Esophagus squamous epithelium (tissue), 5 donors: ENCODE results near the gene CNTNAP5. TPM values are rescaled to one million over a fixed set of nuclear protein-coding genes. Genes with fewer than 3 reads are reported as not detected.

Experiments
- DNase-seq: peaks from one replicate; lab custom pipeline; 2025; lab: John Stamatoyannopoulos, UW
- H3K27ac ChIP-seq, 4 donors: fragments of 200-600 bp; sonication (generic); one replicate each; pipeline ENCODE4 v1.5.1; 2016 to 2019; ENCODE audit warnings: mild to moderate bottlenecking in 1 of 4
- H3K27me3 ChIP-seq, 4 donors: fragments of 200-600 bp; sonication (generic); 1 replicate in 3 of 4; 2 replicates in 1 of 4; pipeline versions ENCODE4 v1.5.1 to v1.6.0; 2017 to 2021; ENCODE audit warnings: antibody characterized with exemption in 1 of 4
- H3K36me3 ChIP-seq, 3 donors: fragments of 200-600 bp; sonication (generic); one replicate each; pipeline ENCODE4 v1.5.1; 2016 to 2019
- H3K4me1 ChIP-seq, 3 donors: fragments of 200-600 bp; sonication (generic); one replicate each; pipeline ENCODE4 v1.5.1; 2017 to 2019
- H3K4me3 ChIP-seq, 4 donors: fragments of 200-600 bp; sonication (generic); 1 replicate in 3 of 4; 2 replicates in 1 of 4; pipeline ENCODE4 v1.5.1; 2016 to 2019; ENCODE audit warnings: mild to moderate bottlenecking in 2 of 4, moderate library complexity in 1 of 4
- H3K9me3 ChIP-seq, 3 donors: fragments of 200-600 bp; sonication (generic); one replicate each; pipeline ENCODE4 v1.5.1; 2016 to 2019
- POLR2A ChIP-seq, 4 donors: fragments of 450-650 bp; IDR thresholded peaks; one replicate each; pipeline ENCODE4 v1.6.1; 2017; ENCODE audit warnings: antibody characterized with exemption in 4 of 4, mild to moderate bottlenecking in 4 of 4, moderate library complexity in 3 of 4
- WGBS, 2 donors: methylation state at CpG; one replicate each; pipeline ENCODE4 v1.1.5; 2018; 5-methylcytosine and 5-hydroxymethylcytosine counted together
- intact Hi-C: fragments of 100-400 bp; cut with DNase I; formaldehyde crosslinking; loops from one replicate; pipeline ENCODE4 v1.15.0; 2022
- total RNA-seq, 4 donors: library from RNA; depleted of rRNA; stranded (reverse); fragments of >200 nt; gene quantifications; one replicate each; pipeline ENCODE4 v1.1.0, GENCODE V29; 2016
- TF ChIP-seq, protein P1 (sequence below), 6 experiments: fragments of 450-650 bp in 4 of 6; fragments of 200-600 bp in 2 of 6; sonication (generic) in 2 of 6; IDR thresholded peaks; one replicate each; pipeline ENCODE4 v1.5.1; 2016 to 2019; ENCODE audit warnings: antibody characterized with exemption in 6 of 6, mild to moderate bottlenecking in 4 of 6, moderate library complexity in 4 of 6
- donor health status: DM: yes; HTN: yes; CAD: no.

The CNTNAP5 gene
- total RNA-seq, 4 donors from 2014 or later: not detected

GRCh38 chr2:124018890-124019289 is 6.2 kb upstream of the CNTNAP5 start:
- H3K4me1 ChIP-seq: no peaks in the 10 kb centered on the region
- TF ChIP-seq POLR2A (IDR thresholded peaks at IDR 0.05): no peak
- TF ChIP-seq, protein P1, sequence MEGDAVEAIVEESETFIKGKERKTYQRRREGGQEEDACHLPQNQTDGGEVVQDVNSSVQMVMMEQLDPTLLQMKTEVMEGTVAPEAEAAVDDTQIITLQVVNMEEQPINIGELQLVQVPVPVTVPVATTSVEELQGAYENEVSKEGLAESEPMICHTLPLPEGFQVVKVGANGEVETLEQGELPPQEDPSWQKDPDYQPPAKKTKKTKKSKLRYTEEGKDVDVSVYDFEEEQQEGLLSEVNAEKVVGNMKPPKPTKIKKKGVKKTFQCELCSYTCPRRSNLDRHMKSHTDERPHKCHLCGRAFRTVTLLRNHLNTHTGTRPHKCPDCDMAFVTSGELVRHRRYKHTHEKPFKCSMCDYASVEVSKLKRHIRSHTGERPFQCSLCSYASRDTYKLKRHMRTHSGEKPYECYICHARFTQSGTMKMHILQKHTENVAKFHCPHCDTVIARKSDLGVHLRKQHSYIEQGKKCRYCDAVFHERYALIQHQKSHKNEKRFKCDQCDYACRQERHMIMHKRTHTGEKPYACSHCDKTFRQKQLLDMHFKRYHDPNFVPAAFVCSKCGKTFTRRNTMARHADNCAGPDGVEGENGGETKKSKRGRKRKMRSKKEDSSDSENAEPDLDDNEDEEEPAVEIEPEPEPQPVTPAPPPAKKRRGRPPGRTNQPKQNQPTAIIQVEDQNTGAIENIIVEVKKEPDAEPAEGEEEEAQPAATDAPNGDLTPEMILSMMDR (IDR thresholded peaks at IDR 0.05): no peak
- H3K36me3 ChIP-seq: no peaks in the 10 kb centered on the region
- no peak for DNase-seq
- no peak overlapping the region for H3K27ac ChIP-seq
- intact Hi-C loops: no loop called here
- H3K9me3 ChIP-seq: no peaks in the 10 kb centered on the region
- H3K4me3 ChIP-seq: no peak overlapping the region
- peaks cover 0 to 5% (median 0%) of the 10 kb centered on the region in 4 donors for H3K27me3 ChIP-seq

- Histone ChIP-seq H3K4me3 (peak overlapping the region in 1 of 4 donors; percentile 29), H3K9me3 (no peaks in the 10 kb centered on the region), H3K36me3 (no peaks in the 10 kb centered on the region), H3K27ac (no peak overlapping the region), H3K4me1 (peaks cover 0 to 11% (median 0%) of the 10 kb centered on the region in 3 donors), H3K27me3 (peaks cover 0 to 36% (median 3%) of the 10 kb centered on the region in 4 donors)
- intact Hi-C loops: no loop called here
- WGBS, 2 donors: 8 to 19% methylated on average over 20 to 29 of the region's 36 CpGs
- no peak for DNase-seq
- TF ChIP-seq, protein P1 (IDR thresholded peaks at IDR 0.05): no peak
- TF ChIP-seq POLR2A (IDR thresholded peaks at IDR 0.05): no peak
Observed at GRCh38 chr2:124024561-124025170, 421 bp upstream of the CNTNAP5 start.

DNA sequence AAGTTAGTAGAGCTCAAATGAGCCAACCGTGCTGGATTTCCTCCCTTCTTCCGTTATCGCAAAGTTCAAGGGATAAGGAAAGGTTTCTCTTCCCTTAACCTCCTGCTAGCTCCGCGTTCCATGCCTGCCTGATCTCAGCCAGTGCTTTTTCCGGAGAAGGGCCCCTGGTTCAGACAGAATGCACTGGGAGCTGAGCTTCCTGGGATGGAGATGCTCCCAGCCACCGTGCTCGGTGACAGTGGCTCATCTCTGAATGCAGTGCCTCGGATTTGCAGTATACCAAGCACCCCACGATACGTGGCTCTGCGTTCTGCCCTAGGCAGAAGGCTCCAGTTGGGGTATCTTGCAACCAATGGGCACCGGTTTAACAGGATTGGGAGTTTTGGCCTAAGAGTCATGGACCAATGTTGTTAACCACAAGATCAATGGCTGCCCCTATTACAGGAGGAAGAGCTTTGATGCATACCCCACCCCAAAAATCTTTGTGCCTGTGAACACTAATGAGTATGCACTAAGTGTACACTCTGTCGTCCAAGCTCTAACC is 876 bp downstream of the CNTNAP5 start:
- no peak for TF ChIP-seq POLR2A (IDR thresholded peaks at IDR 0.05)
- TF ChIP-seq, protein P1 (IDR thresholded peaks at IDR 0.05): no peak
- 43 to 59% methylated on average over 4 to 13 of the region's 14 CpGs for WGBS, 2 donors
- no peak overlapping the region for H3K27ac ChIP-seq
- peaks cover 0 to 11% (median 0%) of the 10 kb centered on the region in 3 donors for H3K4me1 ChIP-seq
- peaks cover 0 to 36% (median 3%) of the 10 kb centered on the region in 4 donors for H3K27me3 ChIP-seq
- H3K9me3 ChIP-seq: no peaks in the 10 kb centered on the region
- intact Hi-C loops: no loop called here
- no peaks in the 10 kb centered on the region for H3K36me3 ChIP-seq
- no peak overlapping the region for H3K4me3 ChIP-seq
- DNase-seq: no peak

- no peak for DNase-seq
- peaks cover 0 to 36% (median 3%) of the 10 kb centered on the region in 4 donors for H3K27me3 ChIP-seq
- 81 to 88% methylated on average over 2 of the region's 2 CpGs for WGBS, 2 donors
- H3K4me1 ChIP-seq: peaks cover 0 to 11% (median 0%) of the 10 kb centered on the region in 3 donors
- H3K4me3 ChIP-seq: no peak overlapping the region
- H3K9me3 ChIP-seq: no peaks in the 10 kb centered on the region
- TF ChIP-seq POLR2A (IDR thresholded peaks at IDR 0.05): no peak
- TF ChIP-seq, protein P1 (IDR thresholded peaks at IDR 0.05): no peak
- H3K27ac ChIP-seq: no peak overlapping the region
- intact Hi-C loops: no loop called here
- H3K36me3 ChIP-seq: no peaks in the 10 kb centered on the region
Observed at GRCh38 chr2:124026503-124026902, 1.4 kb downstream of the CNTNAP5 start.

GRCh38 chr2:124027182-124027581 is 2.1 kb downstream of the CNTNAP5 start:
- WGBS, 2 donors: 0% methylated on average over 4 of the region's 4 CpGs
- Histone ChIP-seq H3K27ac (no peak overlapping the region), H3K9me3 (no peaks in the 10 kb centered on the region), H3K4me1 (peaks cover 0 to 11% (median 0%) of the 10 kb centered on the region in 3 donors), H3K36me3 (no peaks in the 10 kb centered on the region), H3K27me3 (peaks cover 0 to 36% (median 3%) of the 10 kb centered on the region in 4 donors), H3K4me3 (no peak overlapping the region)
- DNase-seq: no peak
- intact Hi-C loops: no loop called here
- TF ChIP-seq, protein P1 (IDR thresholded peaks at IDR 0.05): peak in 3 of 6 experiments; percentile 16 to 48 (median 37)
- no peak for TF ChIP-seq POLR2A (IDR thresholded peaks at IDR 0.05)
